HL-60/S4 treated with retinoic acid at 250 ng/mL for 4 days and 3 days (cell line): ENCODE data around the gene ZNG1C.
"Not testable (repeated sequence)": the region's sequence is repeated elsewhere in the genome, so short reads cannot be mapped to it uniquely, and the experiment has no call there.

Source experiments
- in situ Hi-C: fragments of 300-500 bp; cut with MboI; formaldehyde crosslinking; loops from 2 replicates; pipeline ENCODE4 v1.7.0; 2022; ENCODE audit warnings: low sequenced_read_pairs

Gene ZNG1C

DNA sequence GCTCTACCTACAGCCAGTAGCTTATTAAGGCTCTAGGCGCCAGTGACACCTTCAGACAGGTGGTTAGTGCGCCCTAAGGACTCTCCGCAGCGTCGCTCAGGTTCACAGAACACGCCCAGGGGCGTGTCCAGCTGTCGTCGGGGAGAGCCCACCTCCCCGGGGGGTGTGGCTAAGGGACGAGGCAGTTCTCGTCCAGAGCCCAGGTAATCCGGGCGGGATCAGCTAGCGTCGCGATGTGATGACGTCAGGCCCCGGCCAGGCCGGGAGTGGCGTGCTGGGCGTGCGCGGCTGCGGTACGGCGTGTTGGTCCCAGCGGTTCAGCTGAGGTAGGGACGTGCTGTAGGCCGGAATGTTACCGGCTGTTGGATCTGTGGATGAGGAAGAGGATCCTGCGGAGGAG, at the start of gene ZNG1C:
Gene ZNG1C, plus strand, starts transcription at position 301 of the 400 bp plus-strand sequence. Its CDS starts 49 bp downstream, at position 350.
- in situ Hi-C loops = not testable (repeated sequence)

DNA sequence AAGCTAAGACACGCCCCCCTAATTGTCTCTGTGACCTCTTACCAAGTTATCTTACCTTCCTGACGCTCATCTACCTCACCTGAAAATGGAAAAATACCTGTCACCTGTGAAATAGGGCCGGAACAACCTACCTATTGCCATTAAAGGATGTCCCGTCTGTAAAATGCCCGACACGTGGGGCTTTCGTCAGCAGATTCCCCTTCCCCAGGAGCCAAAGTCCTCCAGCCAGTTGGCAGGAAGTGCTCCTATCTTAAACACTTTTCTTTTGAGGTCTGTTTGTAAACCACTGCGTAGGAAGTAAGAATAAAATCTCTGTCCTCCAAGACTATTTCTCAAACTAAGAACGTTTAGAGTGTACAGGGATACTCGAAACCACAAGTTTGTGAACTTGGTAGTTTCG, 654 bp downstream of the ZNG1C start:
- in situ Hi-C loops = not testable (repeated sequence)

DNA sequence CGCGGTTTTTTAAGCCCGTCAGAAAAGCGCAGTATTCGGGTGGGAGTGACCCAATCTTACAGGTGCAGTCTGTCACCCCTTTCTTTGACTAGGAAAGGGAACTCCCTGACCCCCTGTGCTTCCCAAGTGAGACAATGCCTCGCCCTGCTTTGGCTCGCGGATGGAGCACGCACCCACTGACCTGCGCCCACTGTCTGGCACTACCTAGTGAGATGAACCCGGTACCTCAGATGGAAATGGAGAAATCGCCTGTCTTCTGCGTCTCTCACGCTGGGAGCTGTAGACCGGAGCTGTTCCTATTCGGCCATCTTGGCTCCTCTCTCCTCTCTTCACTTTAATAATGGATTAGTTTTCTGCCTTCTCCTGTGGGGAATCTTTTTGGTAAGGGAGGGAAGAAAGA, 39.3 kb downstream of the ZNG1C start:
- in situ Hi-C loops = not testable (repeated sequence)

DNA sequence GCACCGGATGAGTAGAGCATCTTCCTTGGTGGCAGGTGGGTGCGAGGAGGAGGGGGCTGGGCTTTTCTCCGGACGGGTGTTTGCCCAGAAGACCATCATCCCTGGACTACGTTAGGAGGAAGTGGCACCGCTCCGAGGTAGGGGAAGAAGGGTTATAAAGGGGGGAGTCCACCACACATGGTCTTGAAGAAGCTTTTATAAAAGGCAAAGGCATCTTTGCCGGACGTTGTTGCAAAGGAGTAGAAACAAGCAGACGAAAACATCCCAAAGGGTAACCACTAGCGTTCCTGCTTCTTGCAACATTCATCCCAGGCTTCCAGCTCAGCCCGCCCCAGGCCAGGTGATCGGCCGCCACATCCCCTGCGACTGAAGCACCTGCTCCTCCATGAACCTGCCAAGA, 60.8 kb downstream of the ZNG1C start, which contains the start of gene FOXD4L3:
Gene FOXD4L3, plus strand, starts transcription at position 301 of the 400 bp plus-strand sequence. Its CDS starts 85 bp downstream, at position 386.
- in situ Hi-C loops = not testable (repeated sequence)

DNA sequence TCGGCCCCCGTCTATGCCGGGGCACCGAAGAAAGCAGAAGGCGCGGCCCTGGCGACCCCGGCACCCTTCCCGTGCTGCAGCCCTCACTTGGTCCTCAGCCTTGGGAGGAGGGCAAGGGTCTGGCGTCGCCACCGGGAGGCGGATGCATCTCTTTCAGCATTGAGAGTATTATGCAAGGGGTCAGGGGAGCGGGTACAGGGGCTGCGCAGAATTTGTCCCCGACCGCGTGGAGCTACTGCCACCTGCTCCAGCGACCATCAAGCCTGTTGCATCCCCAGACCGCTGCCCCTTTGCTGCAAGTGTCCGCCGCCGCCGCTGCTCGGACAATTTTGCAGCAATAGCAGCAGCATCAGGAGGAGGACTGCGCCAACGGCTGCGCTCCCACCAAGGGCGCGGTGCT, 62.0 kb downstream of the ZNG1C start:
- in situ Hi-C loops = not testable (repeated sequence)

DNA sequence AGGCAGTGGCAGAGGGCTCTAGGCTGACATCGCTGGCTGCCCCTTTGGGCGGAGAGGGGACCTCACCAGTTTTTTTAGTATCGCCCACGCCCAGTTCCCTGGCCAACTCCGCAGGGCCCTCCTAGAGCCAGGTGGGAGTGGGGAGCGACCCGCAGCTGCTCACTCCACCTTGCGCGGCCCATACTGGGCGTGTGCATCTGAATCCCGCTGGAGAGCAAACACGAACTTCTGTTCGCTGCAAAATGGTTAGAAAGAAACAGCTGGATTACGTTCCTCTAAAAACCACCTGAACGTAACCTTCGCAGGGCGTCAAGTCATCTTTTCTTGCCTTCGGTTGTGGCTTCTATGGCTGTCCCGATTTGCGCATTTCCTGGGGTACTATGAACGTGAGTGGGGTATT, 62.4 kb downstream of the ZNG1C start:
- in situ Hi-C loops = not testable (repeated sequence)

DNA sequence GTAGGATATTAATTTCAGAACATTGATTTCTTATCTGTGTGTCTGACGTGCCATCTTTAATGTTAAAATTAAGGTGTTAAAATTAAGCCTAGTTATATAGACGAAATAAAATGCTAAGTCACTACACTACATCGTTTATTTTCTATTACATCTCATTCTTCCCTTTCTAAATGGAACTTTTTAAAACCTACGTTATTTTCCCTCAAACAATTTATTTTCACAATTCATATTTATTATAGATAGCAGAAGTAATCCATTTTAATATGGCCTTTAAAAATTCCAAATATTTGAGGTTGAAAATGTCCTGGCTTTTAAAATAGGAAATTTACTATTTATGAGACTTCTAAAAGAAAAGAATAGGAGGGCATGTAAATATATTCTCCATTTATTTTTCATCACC, 63.0 kb downstream of the ZNG1C start:
- in situ Hi-C loops = not testable (repeated sequence)

DNA sequence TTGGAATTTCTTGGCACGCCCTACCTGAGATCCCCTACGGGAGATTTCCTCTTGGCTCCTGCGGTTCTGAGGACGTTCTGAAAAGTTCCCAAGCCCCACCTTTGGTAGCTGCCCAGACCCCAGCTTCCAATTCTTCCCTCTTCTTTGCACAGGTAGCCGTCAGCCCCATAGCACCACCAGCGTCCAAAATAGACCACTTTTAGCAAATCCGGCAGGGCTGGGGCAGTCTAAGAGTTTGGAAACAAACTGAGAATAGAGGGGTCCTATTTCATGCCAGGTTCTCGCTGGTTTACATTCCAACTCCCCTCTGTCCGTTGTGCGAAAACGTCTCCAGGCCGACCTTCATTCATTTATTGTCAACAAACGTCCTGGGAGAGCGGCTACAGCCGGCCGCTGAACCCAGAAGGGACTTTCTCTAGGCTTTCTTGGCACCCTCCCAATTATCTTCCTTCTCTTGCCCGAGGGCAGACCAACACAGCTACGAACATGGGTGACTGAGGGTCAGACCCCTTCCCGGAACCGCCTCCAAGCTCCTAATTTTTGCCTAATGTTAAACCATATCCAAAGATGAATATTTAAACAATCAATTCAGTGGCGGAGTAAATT, 64.0 kb downstream of the ZNG1C start:
- in situ Hi-C loops = not testable (repeated sequence)

DNA sequence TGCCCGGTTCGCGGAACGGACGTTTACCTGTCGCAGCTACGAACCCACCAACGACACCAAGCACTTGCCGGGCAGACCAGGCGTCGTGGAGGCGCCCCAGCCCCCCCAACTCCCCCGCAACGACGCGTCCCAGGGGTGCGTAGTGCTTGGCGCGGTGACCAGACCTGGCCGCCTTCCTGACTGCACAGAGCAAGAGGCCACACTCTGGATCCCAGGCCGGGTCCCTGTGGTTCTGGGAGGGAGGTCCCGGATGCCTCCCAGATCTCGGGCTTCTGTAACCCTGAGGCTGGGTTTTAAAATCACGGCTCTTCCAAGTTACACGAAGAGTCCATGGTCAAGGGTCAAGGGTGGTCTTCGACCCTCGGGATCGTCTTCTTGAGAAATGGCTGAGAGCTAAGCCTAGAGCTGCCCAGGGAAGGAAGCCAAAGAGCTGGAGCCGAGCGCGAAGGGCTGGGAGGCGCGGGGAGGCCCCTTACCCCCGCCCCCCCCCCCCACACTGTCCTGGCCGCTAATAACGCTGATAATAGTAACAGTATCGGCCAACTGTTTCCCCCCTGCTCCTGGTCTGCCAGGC, 64.7 kb downstream of the ZNG1C start:
- in situ Hi-C loops = not testable (repeated sequence)

DNA sequence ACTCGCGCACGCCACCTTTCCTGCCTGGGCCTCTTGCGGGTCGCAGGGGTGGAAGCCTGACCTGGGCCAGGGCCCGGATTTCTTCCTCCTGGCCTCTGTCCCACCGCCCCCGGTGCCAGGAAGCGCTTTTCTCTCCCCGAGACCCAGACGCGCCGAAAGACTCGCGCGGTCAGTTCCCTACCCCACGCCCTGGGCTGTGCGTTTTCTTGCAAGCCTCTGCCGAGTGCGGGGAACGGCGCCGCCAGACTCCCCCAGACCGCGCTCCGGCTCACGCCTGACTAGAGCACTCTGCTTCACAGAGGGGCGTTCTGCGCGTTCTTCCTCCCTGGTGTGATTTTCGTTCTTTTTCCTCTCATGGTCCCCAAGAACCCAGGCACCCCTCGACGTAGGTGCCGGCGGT, 65.3 kb downstream of the ZNG1C start:
- in situ Hi-C loops = not testable (repeated sequence)

DNA sequence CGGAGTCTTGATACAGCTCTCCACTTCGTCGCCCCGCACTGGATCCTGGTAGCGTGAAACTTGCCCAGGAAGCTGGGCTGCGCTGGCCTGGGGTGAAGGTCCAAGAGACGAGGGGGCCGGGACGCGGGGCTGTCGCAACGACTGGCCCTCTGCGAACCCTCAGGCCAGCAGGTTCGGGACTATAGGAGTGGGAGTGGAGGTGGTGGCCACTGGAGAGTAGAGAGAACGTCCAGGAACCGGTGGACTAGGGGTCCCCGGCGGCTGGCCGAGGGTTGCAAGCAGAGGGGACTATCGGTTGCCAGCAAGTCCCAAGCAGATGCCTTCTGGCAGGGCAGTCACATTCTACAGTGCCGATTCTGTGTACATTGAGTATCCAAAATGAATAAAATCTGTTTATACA, 65.9 kb downstream of the ZNG1C start:
- in situ Hi-C loops = not testable (repeated sequence)

DNA sequence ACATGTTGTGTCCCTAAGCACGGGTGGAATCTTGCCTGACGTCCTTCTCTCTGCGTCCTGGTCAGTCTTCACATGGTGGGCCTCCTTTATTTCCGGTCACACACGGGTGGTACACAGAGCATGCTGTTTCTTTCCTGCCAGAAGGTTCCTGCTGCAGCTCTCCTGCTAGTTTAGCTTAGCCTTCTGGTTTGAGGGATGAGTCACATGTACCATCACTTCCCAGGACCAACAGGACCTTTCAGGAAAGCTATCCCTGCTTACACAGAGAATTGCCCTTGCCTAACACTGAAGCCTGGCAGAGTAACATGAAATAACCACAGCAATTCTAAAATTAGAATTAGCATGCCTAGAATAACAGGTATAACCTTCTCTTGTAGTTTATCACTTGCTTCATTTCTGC, 69.4 kb downstream of the ZNG1C start:
- in situ Hi-C loops = not testable (repeated sequence)

DNA sequence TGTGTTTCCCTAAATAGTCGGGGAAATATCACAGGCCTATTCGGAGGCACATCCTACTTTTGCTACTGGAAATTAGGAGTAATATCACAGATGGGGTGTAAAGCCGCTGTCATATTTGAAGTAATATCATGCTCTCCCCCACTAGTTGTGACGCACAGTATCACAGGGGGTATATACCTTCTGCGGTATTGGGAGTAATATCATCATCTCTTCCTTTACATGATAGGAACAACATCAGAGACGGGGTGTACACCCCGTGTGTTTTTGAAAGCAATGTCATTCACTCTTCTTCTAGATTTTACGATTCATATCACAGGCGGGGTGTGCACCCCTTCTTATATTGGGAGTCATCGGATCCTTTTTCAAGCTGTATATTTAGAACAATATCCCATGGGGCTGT, 76.4 kb downstream of the ZNG1C start:
- in situ Hi-C loops = not testable (repeated sequence)

DNA sequence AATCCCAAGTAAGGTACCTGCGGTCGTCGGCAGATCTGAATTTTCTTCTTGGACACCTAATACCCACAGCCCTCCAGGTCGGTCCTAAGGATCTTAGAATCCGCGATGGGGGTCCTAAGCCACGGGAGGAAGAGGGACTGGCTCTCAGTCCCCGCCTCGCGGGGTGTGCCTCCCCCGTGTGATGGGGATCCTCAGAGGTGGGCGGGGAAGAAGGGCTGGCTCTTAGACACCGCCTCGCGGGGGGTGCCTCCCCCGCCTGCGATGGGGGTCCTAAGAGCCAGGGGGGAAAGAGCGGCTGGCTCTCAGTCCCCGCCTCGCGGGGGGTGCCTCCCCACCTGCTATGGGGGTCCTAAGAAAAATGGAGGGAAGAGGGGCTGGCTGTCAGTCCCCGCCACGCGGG, 82.0 kb downstream of the ZNG1C start:
- in situ Hi-C loops = not testable (repeated sequence)

DNA sequence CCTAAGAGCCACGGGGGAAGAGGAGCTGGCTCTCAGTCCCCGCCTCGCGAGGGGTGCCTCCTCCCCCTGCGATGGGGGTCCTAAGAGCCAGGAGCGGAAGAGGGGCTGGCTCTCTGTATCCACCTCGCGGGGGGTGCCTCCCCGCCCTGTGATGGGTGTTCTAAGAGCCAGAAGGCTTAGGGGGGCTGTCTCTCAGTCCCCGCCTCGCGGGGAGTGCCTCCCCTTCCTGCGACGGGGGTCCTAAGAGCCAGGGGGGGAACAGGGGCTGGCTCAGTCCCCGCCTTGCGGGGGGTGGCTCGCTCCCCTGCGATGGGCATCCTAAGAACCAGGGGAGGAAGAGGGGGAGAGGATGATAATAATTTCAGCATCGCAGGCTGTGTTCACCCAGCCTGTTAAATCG, 82.7 kb downstream of the ZNG1C start:
- in situ Hi-C loops = not testable (repeated sequence)

DNA sequence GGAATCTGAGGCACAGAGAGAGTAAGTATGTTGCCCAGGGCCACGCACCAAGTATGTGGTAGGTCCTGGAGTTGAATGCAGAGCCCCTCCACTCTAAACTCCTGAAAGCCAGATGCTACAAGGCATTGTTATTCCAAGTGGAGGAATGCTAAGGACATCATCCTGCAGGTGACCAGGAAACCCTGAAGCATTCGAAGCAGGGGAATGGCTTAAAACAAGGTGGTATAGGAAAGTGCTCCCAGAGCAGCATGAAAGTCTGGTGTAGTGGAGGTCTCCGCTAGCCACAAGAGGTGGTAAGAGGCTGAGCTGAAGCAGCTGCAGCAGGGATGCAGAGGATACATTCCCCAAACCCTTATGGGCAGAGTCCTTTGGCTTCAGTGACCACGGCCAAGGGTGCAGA, 87.3 kb downstream of the ZNG1C start:
- in situ Hi-C loops = not testable (repeated sequence)

DNA sequence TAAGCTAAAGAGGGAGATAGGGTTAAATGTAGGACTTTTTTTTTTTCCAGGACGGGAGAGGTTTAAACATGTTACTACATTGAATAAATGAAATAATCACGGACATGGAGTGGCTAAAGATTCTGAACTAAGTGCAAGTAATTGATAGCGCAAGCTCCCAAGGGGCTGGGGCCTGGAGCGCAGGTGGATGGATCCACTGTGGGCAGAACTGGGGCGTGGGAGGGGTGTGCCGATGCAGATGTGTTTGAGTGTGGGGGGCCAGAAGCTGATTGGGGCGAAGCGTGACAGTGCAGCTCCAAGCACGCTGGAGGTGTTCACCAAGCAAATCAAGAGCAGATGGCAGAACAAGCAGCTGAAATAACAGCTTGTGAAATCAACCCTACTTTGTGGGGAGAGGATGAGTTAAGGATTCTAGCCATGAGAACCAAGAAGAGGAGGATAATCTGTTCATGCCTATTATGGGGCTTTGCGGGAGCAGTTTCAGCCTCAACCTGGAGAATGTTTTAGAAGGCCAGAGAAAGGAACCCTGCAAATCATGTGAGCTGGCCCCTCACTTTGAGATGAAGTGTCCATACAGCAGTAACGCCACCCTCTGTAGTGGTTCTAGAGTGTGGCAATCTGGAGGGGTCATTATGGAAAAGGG, 88.9 kb downstream of the ZNG1C start:
- in situ Hi-C loops = not testable (repeated sequence)

DNA sequence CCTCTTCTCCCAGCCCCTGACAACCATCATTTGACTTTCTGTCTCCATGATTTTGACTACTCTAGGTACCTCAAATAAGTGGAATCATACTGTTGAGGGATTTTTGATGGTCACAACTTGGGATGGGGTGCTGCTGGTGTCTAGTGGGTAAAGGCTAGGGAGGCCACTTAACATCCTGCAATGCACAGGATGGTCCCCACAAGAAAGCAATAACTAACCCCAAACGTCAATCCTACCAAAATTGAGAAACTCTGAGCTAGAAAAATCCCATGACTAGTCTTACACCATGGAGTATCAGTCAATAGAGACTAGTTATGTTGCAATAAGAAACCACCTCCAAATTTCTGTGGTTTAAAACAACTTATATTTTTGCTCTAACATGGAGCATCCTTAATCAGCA, 90.3 kb downstream of the ZNG1C start:
- in situ Hi-C loops = not testable (repeated sequence)

DNA sequence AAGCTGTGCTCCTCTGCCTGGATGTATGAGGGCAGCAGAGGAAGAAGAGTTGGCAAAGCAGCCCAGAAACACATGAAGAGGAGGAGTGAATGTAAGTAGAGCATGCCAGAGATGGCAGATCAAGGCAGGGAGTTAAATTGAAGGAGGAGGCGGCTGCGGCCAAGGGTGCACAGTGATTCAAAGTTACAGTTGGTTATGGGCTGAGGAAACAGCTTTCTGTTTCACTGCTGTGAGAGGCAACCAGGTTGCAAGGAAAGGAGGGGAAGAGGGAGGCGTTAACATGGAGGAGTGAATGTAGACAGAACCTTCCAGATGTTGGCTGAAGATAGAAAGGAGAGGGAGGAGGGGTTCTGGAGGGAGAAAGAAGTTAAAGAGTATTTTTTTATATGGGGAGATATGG, 94.2 kb downstream of the ZNG1C start:
- in situ Hi-C loops = not testable (repeated sequence)

DNA sequence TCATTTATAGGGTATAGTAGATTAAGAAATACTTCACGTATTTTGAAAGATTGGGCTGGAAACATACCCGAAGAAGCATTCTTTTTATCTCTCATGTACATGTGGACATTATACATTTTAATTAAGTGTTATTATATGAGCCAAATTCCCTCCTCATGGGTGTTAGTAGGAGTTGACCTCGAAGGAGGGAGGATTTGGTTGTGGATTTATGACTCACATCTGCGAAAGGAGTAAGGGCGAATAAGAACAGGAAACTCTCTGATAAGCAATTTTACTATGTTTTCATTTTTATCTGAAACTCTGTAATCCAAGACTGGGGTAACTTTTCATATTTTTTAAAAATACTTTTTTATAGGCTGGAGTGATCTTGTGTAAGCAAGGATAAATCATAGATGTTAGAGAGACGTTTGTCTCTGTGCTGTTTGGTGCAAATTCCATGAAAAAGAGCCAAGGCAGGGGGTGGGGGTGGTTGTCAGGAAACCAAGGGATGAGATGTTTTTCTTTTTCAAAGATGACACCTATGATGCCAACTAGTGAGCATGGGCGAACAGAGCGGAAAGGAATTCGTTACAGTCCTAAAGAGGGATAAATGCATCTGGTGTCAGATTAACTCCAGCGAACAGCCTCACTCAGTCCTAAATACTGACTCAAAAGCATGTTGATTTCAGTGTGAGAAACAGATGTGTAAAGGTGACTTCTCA, 95.0 kb downstream of the ZNG1C start:
- in situ Hi-C loops = not testable (repeated sequence)

DNA sequence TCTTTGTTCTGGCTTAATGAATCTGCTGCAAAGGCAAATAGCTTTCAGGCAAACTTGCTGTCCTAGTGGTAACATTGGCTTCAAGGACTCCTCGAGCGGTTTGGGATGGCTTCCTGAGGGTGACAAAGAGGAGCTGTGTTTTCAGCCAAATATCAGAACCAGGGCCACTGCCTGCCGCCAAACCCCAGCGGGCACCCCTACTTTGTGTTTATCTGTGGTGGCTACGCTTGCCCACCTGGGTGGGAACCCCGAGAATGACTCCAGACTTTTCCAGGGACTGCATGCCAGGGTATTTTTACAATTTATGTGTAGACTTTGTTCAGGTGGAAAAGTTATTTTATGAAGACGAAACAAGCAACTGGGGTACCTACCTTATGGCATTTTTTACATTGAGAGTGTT, 96.2 kb downstream of the ZNG1C start:
- in situ Hi-C loops = not testable (repeated sequence)
